ENCODE data around the gene SHH. TPM values are rescaled to one million over a fixed set of nuclear protein-coding genes. Genes with fewer than 3 reads are reported as not detected.

The SHH gene
- total and polyA plus RNA-seq, 2 donors (not counting 3 experiments of a cell fraction or from before 2014, with no cell fraction given), result not detected

GRCh38 chr7:155802291-155802690, 10.0 kb downstream of the SHH start:
- no peak for FAIRE-seq
- no peak for DNase-seq (ENCODE audit: low read depth, low spot score)
- no peaks in the 10 kb centered on the region for H3K9me1 ChIP-seq (replicated peaks; ENCODE audit: control insufficient read depth, extremely low read depth, insufficient read depth, low read length)
- H3K27me3 ChIP-seq (ENCODE audit: control insufficient read depth in 2 of 2, insufficient read depth in 2 of 2, low read length in 2 of 2), result peaks cover 12 to 32% of the 10 kb centered on the region in 2 experiments
- dilution Hi-C loops (cut with MboI; ENCODE audit: extremely low pct_ligation_motif_present, low sequenced_read_pairs), result no loop called here
- POLR2A ChIA-PET, result no interaction called here
- no peak overlapping the region for H3K4me2 ChIP-seq (ENCODE audit: insufficient read depth, low read length)
- peaks cover 14% of the 10 kb centered on the region for H3K4me1 ChIP-seq (ENCODE audit: control insufficient read depth, extremely low read depth, insufficient read depth, low read length)
- no peaks in the 10 kb centered on the region for H3K36me3 ChIP-seq (ENCODE audit: control insufficient read depth in 2 of 2, extremely low read depth in 1 of 2, insufficient read depth in 2 of 2, low read length in 2 of 2)
- CTCF ChIA-PET, result no interaction called here
- no peaks in the 10 kb centered on the region for H3K79me2 ChIP-seq (ENCODE audit: control insufficient read depth, insufficient read depth, low read length)
- no peak overlapping the region for H3K9ac ChIP-seq (replicated peaks; ENCODE audit: extremely low read depth, insufficient read depth, low read length)
- H3K4me3 ChIP-seq (replicated peaks in 1 of 3; ENCODE audit: insufficient read depth in 1 of 3, low read depth in 1 of 3, low read length in 3 of 3), result no peak overlapping the region
- no peak overlapping the region for H2AFZ ChIP-seq (ENCODE audit: low read depth, low read length)
- intact Hi-C loops (cut with micrococcal nuclease), result loop anchor here (10.0 kb wide), 1 partner anchor 597 kb away; no protein-coding TSS in a partner anchor
- no peaks in the 10 kb centered on the region for H4K20me1 ChIP-seq (replicated peaks; ENCODE audit: control insufficient read depth, extremely low read depth, insufficient read depth, low read length)
- H3K27ac ChIP-seq (ENCODE audit: insufficient read depth, low read depth, low read length), result no peak overlapping the region
- no peaks in the 10 kb centered on the region for H3K9me3 ChIP-seq (replicated peaks; ENCODE audit: control insufficient read depth, insufficient read depth, low read length)
- BruUV-seq (replicated peaks), result no TSS peak
- no peak for TF ChIP-seq EZH2 (IDR thresholded peaks at IDR 0.05; ENCODE audit: borderline replicate concordance, low read depth, low read length, severe bottlenecking)
- TF ChIP-seq FOS (IDR thresholded peaks at IDR 0.05; ENCODE audit: borderline replicate concordance, insufficient read depth, low read length), result no peak
- no peak for TF ChIP-seq MYC (IDR thresholded peaks at IDR 0.05; ENCODE audit: low read depth, low read length)
- no peak for TF ChIP-seq JUN (IDR thresholded peaks at IDR 0.05; ENCODE audit: borderline replicate concordance, insufficient read depth, insufficient read length, low read depth)
- no peak for TF ChIP-seq POLR2A (IDR thresholded peaks at IDR 0.05; ENCODE audit: low read depth, low read length)
- no peak for TF ChIP-seq MAX (IDR thresholded peaks at IDR 0.05; ENCODE audit: insufficient read depth, insufficient read length)
- no peak for TF ChIP-seq GATA2 (IDR thresholded peaks at IDR 0.05; ENCODE audit: insufficient read depth, insufficient read length, low read depth, low read length)

- Histone ChIP-seq H3K9me1 (replicated peaks; ENCODE audit: control insufficient read depth, extremely low read depth, insufficient read depth, low read length) (no peaks in the 10 kb centered on the region), H3K27me3 (ENCODE audit: control insufficient read depth in 2 of 2, insufficient read depth in 2 of 2, low read length in 2 of 2) (peaks cover 12 to 29% of the 10 kb centered on the region in 2 experiments), H3K79me2 (ENCODE audit: control insufficient read depth, insufficient read depth, low read length) (no peaks in the 10 kb centered on the region), H3K4me3 (replicated peaks in 1 of 3; ENCODE audit: insufficient read depth in 1 of 3, low read depth in 1 of 3, low read length in 3 of 3) (no peak overlapping the region), H3K9ac (replicated peaks; ENCODE audit: extremely low read depth, insufficient read depth, low read length) (no peak overlapping the region), H3K9me3 (replicated peaks; ENCODE audit: control insufficient read depth, insufficient read depth, low read length) (no peaks in the 10 kb centered on the region), H3K27ac (ENCODE audit: insufficient read depth, low read depth, low read length) (no peak overlapping the region), H3K4me2 (ENCODE audit: insufficient read depth, low read length) (no peak overlapping the region), H4K20me1 (replicated peaks; ENCODE audit: control insufficient read depth, extremely low read depth, insufficient read depth, low read length) (no peaks in the 10 kb centered on the region), H3K36me3 (ENCODE audit: control insufficient read depth in 2 of 2, extremely low read depth in 1 of 2, insufficient read depth in 2 of 2, low read length in 2 of 2) (no peaks in the 10 kb centered on the region), H3K4me1 (ENCODE audit: control insufficient read depth, extremely low read depth, insufficient read depth, low read length) (peaks cover 14% of the 10 kb centered on the region), H2AFZ (ENCODE audit: low read depth, low read length) (no peak overlapping the region)
- intact Hi-C loops (cut with micrococcal nuclease) (loop anchor here (10.0 kb wide), 1 partner anchor 596 kb away; no protein-coding TSS in a partner anchor), dilution Hi-C loops (cut with MboI; ENCODE audit: extremely low pct_ligation_motif_present, low sequenced_read_pairs) (no loop called here)
- FAIRE-seq, result no peak
- POLR2A ChIA-PET, result no interaction called here
- DNase-seq (ENCODE audit: low read depth, low spot score), result no peak
- TF ChIP-seq JUN (IDR thresholded peaks at IDR 0.05; ENCODE audit: borderline replicate concordance, insufficient read depth, insufficient read length, low read depth) (no peak), POLR2AphosphoS5 (IDR thresholded peaks at IDR 0.05; ENCODE audit: insufficient read depth, low read depth, low read length) (no peak), FOS (IDR thresholded peaks at IDR 0.05; ENCODE audit: borderline replicate concordance, insufficient read depth, low read length) (no peak), EZH2 (IDR thresholded peaks at IDR 0.05; ENCODE audit: borderline replicate concordance, low read depth, low read length, severe bottlenecking) (no peak), MAX (IDR thresholded peaks at IDR 0.05; ENCODE audit: insufficient read depth, insufficient read length) (no peak), MYC (IDR thresholded peaks at IDR 0.05; ENCODE audit: low read depth, low read length) (no peak)
- CTCF ChIA-PET, result interaction anchor here (1.4 kb wide), 1 partner anchor 963 kb away, joined by 4 read pairs; no protein-coding TSS in a partner anchor
- BruUV-seq (replicated peaks), result no TSS peak
Observed at GRCh38 chr7:155800741-155801267, 11.5 kb downstream of the SHH start.
